H1 (cell line): ENCODE results near the gene GEMIN7. TPM values are rescaled to one million over a fixed set of nuclear protein-coding genes. Genes with fewer than 3 reads are reported as not detected.

ENCODE experiments used
- CTCF ChIA-PET: fragments of 300-600 bp; sonication (Branson Sonifier 250); formaldehyde crosslinking; loops from one replicate; lab custom pipeline; 2021; ENCODE audit not compliant: partially characterized antibody; lab: Charles Lee
- POLR2A ChIA-PET: fragments of 300-600 bp; sonication (Branson Sonifier 250); formaldehyde crosslinking; loops from one replicate; lab custom pipeline; 2021; ENCODE audit warnings: inconsistent platforms; ENCODE audit not compliant: partially characterized antibody; lab: Charles Lee
- DNase-seq, 2 experiments: peaks; one replicate each; pipeline versions ENCODE4 v3.0.0 to v3.0.0-alpha.2; 2010 to 2022; ENCODE audit warnings: low spot score in 2 of 2, low read depth in 1 of 2, mixed read lengths in 1 of 2
- FAIRE-seq: peaks from 2 replicates; lab custom pipeline; 2011; peaks lifted over from hg19 to GRCh38; lab: Jason Lieb, UNC
- H2AFZ ChIP-seq: 2 replicates; pipeline ENCODE4 v1.8.1; 2012; ENCODE audit warnings: low read length, inconsistent platforms
- H2AK5ac ChIP-seq: 2 replicates; pipeline ENCODE4 v1.6.1; 2013; ENCODE audit warnings: low read depth, low read length
- H2BK120ac ChIP-seq: replicated peaks from 2 replicates; pipeline ENCODE3; 2013; ENCODE audit warnings: low read depth, low read length, inconsistent platforms
- H2BK12ac ChIP-seq: 2 replicates; pipeline ENCODE4 v1.6.1; 2013; ENCODE audit warnings: low read depth, low read length
- H2BK15ac ChIP-seq: 2 replicates; pipeline ENCODE4 v1.6.1; 2013; ENCODE audit warnings: low read length
- H2BK20ac ChIP-seq: 2 replicates; pipeline ENCODE4 v1.6.1; 2013; ENCODE audit warnings: low read length
- H2BK5ac ChIP-seq: 2 replicates; pipeline ENCODE4 v1.6.1; 2013; ENCODE audit warnings: low read depth, low read length
- H3K14ac ChIP-seq: 2 replicates; pipeline ENCODE4 v1.6.1; 2013; ENCODE audit warnings: inconsistent platforms; ENCODE audit not compliant: insufficient read length
- H3K18ac ChIP-seq: 2 replicates; pipeline ENCODE4 v1.6.1; 2013; ENCODE audit warnings: low read length; ENCODE audit errors: extremely low read depth
- H3K23ac ChIP-seq: 2 replicates; pipeline ENCODE4 v1.6.1; 2013; ENCODE audit warnings: inconsistent platforms; ENCODE audit not compliant: insufficient read length
- H3K23me2 ChIP-seq: 2 replicates; pipeline ENCODE4 v1.6.1; 2013; ENCODE audit warnings: low read depth, low read length
- H3K27ac ChIP-seq: 2 replicates; pipeline ENCODE4 v1.6.1; 2011; ENCODE audit warnings: low read depth, low read length, inconsistent platforms
- H3K27me3 ChIP-seq, 4 experiments: replicated peaks in 1 of 4; 1 replicate in 1 of 4; 2 replicates in 3 of 4; pipeline versions ENCODE4 v1.6.1 to v1.8.1; 2011 to 2013; ENCODE audit warnings: low read length in 3 of 4, mild to moderate bottlenecking in 3 of 4, inconsistent platforms in 2 of 4, mixed read lengths in 2 of 4, moderate library complexity in 1 of 4; ENCODE audit not compliant: control insufficient read depth in 3 of 4, insufficient read depth in 3 of 4; ENCODE audit errors: extremely low read depth in 1 of 4
- H3K36me3 ChIP-seq, 4 experiments: 2 replicates each; pipeline versions ENCODE4 v1.6.1 to v1.8.1; 2011 to 2013; ENCODE audit warnings: mild to moderate bottlenecking in 4 of 4, low read length in 3 of 4, moderate library complexity in 2 of 4, control low read depth in 1 of 4, inconsistent platforms in 1 of 4; ENCODE audit not compliant: insufficient read depth in 4 of 4, control insufficient read depth in 2 of 4
- H3K4ac ChIP-seq: replicated peaks from 2 replicates; pipeline ENCODE3; 2013; ENCODE audit warnings: low read length, low read depth, mixed read lengths, inconsistent platforms; ENCODE audit not compliant: insufficient read length
- H3K4me1 ChIP-seq, 4 experiments: replicated peaks in 1 of 4; 1 replicate in 1 of 4; 2 replicates in 3 of 4; pipeline versions ENCODE4 v1.6.1 to v1.8.1; 2011 to 2013; ENCODE audit warnings: low read length in 3 of 4, inconsistent platforms in 2 of 4, mixed read lengths in 1 of 4; ENCODE audit not compliant: insufficient read depth in 4 of 4, control insufficient read depth in 3 of 4
- H3K4me2 ChIP-seq, 2 experiments: 2 replicates each; pipeline versions ENCODE4 v1.6.1 to v1.8.1; 2011 to 2013; ENCODE audit warnings: low read depth in 2 of 2, low read length in 2 of 2, control low read depth in 1 of 2, inconsistent platforms in 1 of 2, mild to moderate bottlenecking in 1 of 2; ENCODE audit not compliant: insufficient read depth in 1 of 2
- H3K4me3 ChIP-seq, 4 experiments: fragments of 200-600, 300-600 bp in 1 of 4; sonication (generic), shearing (Covaris generic), sonication (Bioruptor Twin) in 1 of 4; 2 replicates each; pipeline versions ENCODE4 v1.5.1 to v1.8.1; 2011 to 2016; ENCODE audit warnings: low read length in 4 of 4, low read depth in 3 of 4, control low read depth in 2 of 4, inconsistent platforms in 2 of 4, mild to moderate bottlenecking in 2 of 4, mixed read lengths in 1 of 4, moderate library complexity in 1 of 4; ENCODE audit not compliant: insufficient read depth in 2 of 4; ENCODE audit errors: extremely low read depth in 1 of 4
- H3K56ac ChIP-seq: replicated peaks from 2 replicates; pipeline ENCODE3; 2013; ENCODE audit warnings: low read depth, mild to moderate bottlenecking, mixed read lengths, low read length, inconsistent platforms; ENCODE audit not compliant: insufficient read length
- H3K79me1 ChIP-seq: 2 replicates; pipeline ENCODE4 v1.6.1; 2013; ENCODE audit warnings: low read depth, low read length, control low read depth
- H3K79me2 ChIP-seq, 2 experiments: 2 replicates each; pipeline versions ENCODE4 v1.6.1 to v1.8.1; 2012 to 2013; ENCODE audit warnings: low read length in 2 of 2, mild to moderate bottlenecking in 2 of 2, inconsistent platforms in 1 of 2; ENCODE audit not compliant: insufficient read depth in 2 of 2, control insufficient read depth in 1 of 2
- H3K9ac ChIP-seq, 4 experiments: replicated peaks in 1 of 4; 1 replicate in 1 of 4; 2 replicates in 3 of 4; pipeline versions ENCODE4 v1.6.1 to v1.8.1; 2011 to 2013; ENCODE audit warnings: low read depth in 3 of 4, low read length in 3 of 4, control low read depth in 2 of 4, mild to moderate bottlenecking in 2 of 4, moderate library complexity in 2 of 4, inconsistent platforms in 1 of 4; ENCODE audit errors: extremely low read depth in 1 of 4
- H3K9me3 ChIP-seq, 2 experiments: 2 replicates each; pipeline versions ENCODE4 v1.6.1 to v1.8.1; 2012 to 2013; ENCODE audit warnings: mild to moderate bottlenecking in 2 of 2, moderate library complexity in 2 of 2, control low read depth in 1 of 2, inconsistent platforms in 1 of 2, low read depth in 1 of 2, low read length in 1 of 2, mixed read lengths in 1 of 2; ENCODE audit not compliant: insufficient read depth in 2 of 2
- H4K20me1 ChIP-seq, 2 experiments: replicated peaks in 1 of 2; 2 replicates each; pipeline versions ENCODE3 to v1.8.1; 2011 to 2013; ENCODE audit warnings: inconsistent platforms in 2 of 2, low read length in 2 of 2, mild to moderate bottlenecking in 1 of 2; ENCODE audit not compliant: insufficient read depth in 2 of 2, control insufficient read depth in 1 of 2
- H4K5ac ChIP-seq: 2 replicates; pipeline ENCODE4 v1.6.1; 2013; ENCODE audit warnings: low read length, low read depth, mixed read lengths, inconsistent platforms; ENCODE audit not compliant: insufficient read length
- H4K8ac ChIP-seq: 2 replicates; pipeline ENCODE4 v1.8.0; 2013; ENCODE audit warnings: mild to moderate bottlenecking, moderate library complexity, low read length, inconsistent platforms; ENCODE audit not compliant: insufficient read depth; ENCODE audit errors: extremely low read depth
- H4K91ac ChIP-seq: replicated peaks from 2 replicates; pipeline ENCODE3; 2013; ENCODE audit warnings: low read length, mixed read lengths, inconsistent platforms; ENCODE audit not compliant: insufficient read length
- ATF3 ChIP-seq: IDR thresholded peaks from 2 replicates; pipeline ENCODE4 v1.6.1; 2011; ENCODE audit warnings: low read depth, mild to moderate bottlenecking, low read length; ENCODE audit not compliant: insufficient read depth
- CTCF ChIP-seq, 3 experiments: IDR thresholded peaks; 1 replicate in 2 of 3; 2 replicates in 1 of 3; pipeline versions ENCODE4 v1.5.1 to v1.6.1; 2011; ENCODE audit warnings: low read length in 3 of 3, mild to moderate bottlenecking in 3 of 3, inconsistent platforms in 2 of 3, low read depth in 1 of 3, moderate library complexity in 1 of 3; ENCODE audit not compliant: insufficient read depth in 1 of 3; ENCODE audit errors: control extremely low read depth in 1 of 3
- JUND ChIP-seq: IDR thresholded peaks from 2 replicates; pipeline ENCODE4 v1.6.1; 2011; ENCODE audit warnings: mild to moderate bottlenecking, improper control_type of control experiment, low read length
- RBBP5 ChIP-seq: IDR thresholded peaks from 2 replicates; pipeline ENCODE4 v1.7.1; 2012; ENCODE audit warnings: low read depth, mild to moderate bottlenecking, inconsistent platforms, low read length, moderate library complexity, borderline replicate concordance
- SAP30 ChIP-seq: fragments of 300-600 bp; sonication (generic); IDR thresholded peaks from 2 replicates; pipeline ENCODE4 v1.7.1; 2012; ENCODE audit warnings: low read length, moderate library complexity, mild to moderate bottlenecking, inconsistent platforms; ENCODE audit not compliant: insufficient read depth, insufficient replicate concordance
- WGBS, 2 experiments: shearing (Covaris generic) in 1 of 2; methylation state at CpG; one replicate each; pipeline versions ENCODE4 v1.1.6 to v1.1.7; 2013 to 2015; ENCODE audit warnings: low lambda C conversion rate in 2 of 2, mixed read lengths in 2 of 2, inconsistent platforms in 1 of 2, low coverage in 1 of 2, missing lambda C conversion rate in 1 of 2; ENCODE audit not compliant: insufficient replicate concordance in 2 of 2, insufficient coverage in 1 of 2, insufficient read length in 1 of 2; ENCODE audit errors: extremely low coverage in 1 of 2, missing lambda C conversion rate in 1 of 2; 5-methylcytosine and 5-hydroxymethylcytosine counted together
- polyA plus RNA-seq, 7 experiments: library from polyadenylated mRNA; depleted of rRNA in 3 of 7; stranded (reverse) in 5 of 7; unstranded in 2 of 7; fragments of >200 nt in 5 of 7; fragments of 200-250 nt in 2 of 7; gene quantifications; 1 replicate in 5 of 7; 2 replicates in 1 of 7; 4 replicates in 1 of 7; pipeline versions ENCODE4 v1.2.1 to v1.2.3, GENCODE V29; 2011 to 2013; ENCODE audit warnings: missing spikeins in 2 of 7, mixed read lengths in 2 of 7
- total RNA-seq: library from RNA; stranded (reverse); fragmentation: NEBNext Ultra II Directional; extraction: Animal tissue kit (Norgen Biotek cat#: 25700); gene quantifications from 2 replicates; pipeline ENCODE4 v1.2.1, GENCODE V29; 2021

Gene GEMIN7
- total and polyA plus RNA-seq, 2 of the 8 experiments (the other 6 are each of a cell fraction or from before 2014, with no cell fraction given): 48.0 to 91.6 TPM

- H3K9ac ChIP-seq: peak overlapping the region in 3 of 4 experiments; percentile 96 to 98 (median 97); a peak in 6 of 7 replicates
- peak; percentile 88 for FAIRE-seq
- H2BK120ac ChIP-seq: no peak overlapping the region
- H3K4me2 ChIP-seq: peak overlapping the region; percentile 94 to 98
- 27% methylated on average over 64 of the region's 64 CpGs; no CpG with 5 or more reads in 1 of the 2 experiments for WGBS, 2 experiments
- peaks cover 23 to 41% of the 10 kb centered on the region in 2 experiments for H3K79me2 ChIP-seq
- peaks cover 16% of the 10 kb centered on the region for H3K23me2 ChIP-seq
- no peaks in the 10 kb centered on the region for H3K27me3 ChIP-seq
- no peak overlapping the region for H2BK15ac ChIP-seq
- H3K4me1 ChIP-seq: peaks cover 4 to 17% (median 7%) of the 10 kb centered on the region in 4 experiments; a peak in 6 of 7 replicates
- H4K5ac ChIP-seq: peak overlapping the region; percentile 27
- H2BK5ac ChIP-seq: peak overlapping the region; percentile 86
- H2AK5ac ChIP-seq: 0 out of 2 replicates have a peak overlapping the region, but pooled peaks have one; percentile 46
- DNase-seq: peak; percentile 97 to 99
- peaks cover 9 to 21% of the 10 kb centered on the region in 2 experiments for H4K20me1 ChIP-seq
- POLR2A ChIA-PET: interaction anchor here (1.0 to 6.1 kb wide), 30 partner anchors 11 to 216 kb away, joined by 3 to 230 read pairs (median 6); partner anchors contain the start of genes APOE, BLOC1S3, GEMIN7 and TRAPPC6A
- H2AFZ ChIP-seq: no peak overlapping the region
- H3K4me3 ChIP-seq: peak overlapping the region; percentile 73 to 97 (median 86)
- H3K18ac ChIP-seq: peak overlapping the region; percentile 41; the same call in 1 of the 2 replicates
- H3K36me3 ChIP-seq: peaks cover 4 to 16% (median 5%) of the 10 kb centered on the region in 4 experiments; a peak in 5 of 8 replicates
- CTCF ChIA-PET: interaction anchor here (0.5 to 5.3 kb wide), 12 partner anchors 12 to 60 kb away, joined by 3 to 39 read pairs (median 4); partner anchors contain the start of gene GEMIN7
- H4K8ac ChIP-seq: no peak overlapping the region
- H3K27ac ChIP-seq: peak overlapping the region; percentile 68
- H3K23ac ChIP-seq: no peak overlapping the region
- peak overlapping the region; percentile 59 for H3K56ac ChIP-seq
- H2BK20ac ChIP-seq: no peak overlapping the region
- no peak overlapping the region for H3K4ac ChIP-seq
- H2BK12ac ChIP-seq: peak overlapping the region; percentile 87; the same call in 1 of the 2 replicates
- no peak overlapping the region for H3K14ac ChIP-seq
- H3K79me1 ChIP-seq: peaks cover 19% of the 10 kb centered on the region
- H3K9me3 ChIP-seq: no peaks in the 10 kb centered on the region
- peak overlapping the region; percentile 50 for H4K91ac ChIP-seq
- TF ChIP-seq JUND (no peak), CTCF (IDR thresholded peaks at IDR 0.05; ENCODE audit: control extremely low read depth in 1 of 3, insufficient read depth in 1 of 3, low read depth in 1 of 3, low read length in 3 of 3) (no peak), RBBP5 (peak; percentile 31; the same call in 1 of the 2 replicates), ATF3 (no peak), SAP30 (no peak)
Measured at GRCh38 chr19:45091031-45091923, 12.2 kb downstream of the GEMIN7 start.
